Retina (tissue), 1 donor: ENCODE results near the gene SHLD1.
A peak's percentile ranks its signal among the peaks of the same experiment; 100 is the strongest.
"Not testable (repeated sequence)": the region's sequence is repeated elsewhere in the genome, so short reads cannot be mapped to it uniquely, and the experiment has no call there.

ENCODE experiments used
- DNase-seq: peaks from one replicate; pipeline ENCODE4 v3.0.0-alpha.2; 2016

Gene SHLD1

DNA sequence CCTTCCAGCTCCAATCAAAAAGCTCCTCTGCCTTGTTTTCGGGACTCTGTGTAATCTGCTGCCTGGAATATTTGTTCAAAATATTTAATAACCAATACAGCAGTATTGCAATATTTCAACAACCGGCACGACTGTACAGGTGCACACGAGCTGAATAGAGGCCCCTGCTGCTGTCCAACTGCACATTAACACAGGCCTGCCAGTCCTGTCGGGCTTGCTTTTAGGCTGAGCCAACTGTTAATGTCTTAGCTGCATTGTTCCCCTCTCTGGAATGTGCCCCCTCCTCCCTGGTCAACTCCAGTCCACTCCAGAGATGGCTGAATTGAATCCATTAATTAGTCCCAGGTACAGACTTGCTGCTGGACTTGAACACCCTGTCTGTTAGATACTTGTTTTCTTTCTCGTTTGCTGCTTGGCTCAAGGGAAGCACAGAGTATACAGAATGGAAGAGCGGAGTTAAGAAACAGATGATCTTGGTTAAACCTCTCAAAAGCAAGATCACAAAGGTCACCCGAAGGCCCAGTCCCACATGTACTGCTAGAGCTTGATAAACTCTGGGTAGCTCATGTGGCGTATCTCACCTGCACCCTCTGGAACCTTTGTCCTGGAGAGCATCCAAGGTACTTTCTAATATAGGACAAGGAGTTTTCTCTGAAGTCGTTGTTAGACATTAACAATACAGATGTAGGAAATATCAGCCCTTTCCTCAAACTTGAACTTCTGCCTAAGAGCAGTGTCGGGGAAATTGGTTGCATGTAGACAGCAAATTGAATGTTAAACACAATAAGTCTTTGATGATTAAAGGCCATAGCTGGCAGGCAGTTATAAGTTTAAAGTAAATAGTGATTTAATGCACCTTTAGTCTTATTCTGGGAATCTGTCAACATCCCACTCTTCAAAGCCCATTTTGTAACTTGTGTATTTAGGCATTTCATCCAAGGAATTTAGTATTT is 31.9 kb downstream of the SHLD1 start:
- peak; percentile 15 for DNase-seq

DNA sequence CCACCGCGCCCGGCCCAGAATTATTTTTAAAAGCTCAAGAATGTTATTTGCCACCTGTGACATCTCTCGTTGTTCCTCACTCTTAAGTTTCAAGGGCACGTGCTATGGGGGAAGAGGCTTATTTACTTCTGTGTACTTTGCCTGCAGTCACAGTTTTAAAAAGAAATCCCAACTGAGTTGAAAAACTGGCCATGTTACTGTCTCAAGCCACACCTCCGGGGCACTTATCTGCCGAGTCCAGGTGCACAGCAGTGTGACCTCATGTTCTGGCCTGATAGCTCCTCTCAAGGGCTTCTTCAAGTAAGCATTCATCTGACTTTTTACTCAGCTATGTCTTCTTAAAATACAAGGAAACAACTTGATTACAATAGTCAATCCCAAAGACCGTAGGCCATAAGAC is 34.5 kb downstream of the SHLD1 start:
- DNase-seq: no peak

DNA sequence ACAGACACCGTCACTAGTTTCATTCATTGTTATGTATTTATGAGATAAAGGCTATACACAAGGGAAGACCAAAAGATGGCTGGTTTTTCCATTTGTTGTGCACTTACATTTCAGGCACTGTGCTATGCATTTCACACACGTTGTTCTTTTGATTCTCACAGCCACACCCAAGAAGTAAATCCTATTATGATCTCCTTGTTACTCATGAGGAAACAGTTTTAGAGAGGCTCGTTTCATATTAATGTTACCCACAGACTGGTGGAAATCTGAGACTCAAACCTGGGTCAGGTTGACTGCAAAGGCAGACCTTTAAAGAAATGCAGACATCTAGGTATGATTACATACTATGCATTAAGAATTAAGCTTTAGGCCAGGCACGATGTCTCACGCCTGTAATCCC is 34.9 kb downstream of the SHLD1 start:
- no peak for DNase-seq

DNA sequence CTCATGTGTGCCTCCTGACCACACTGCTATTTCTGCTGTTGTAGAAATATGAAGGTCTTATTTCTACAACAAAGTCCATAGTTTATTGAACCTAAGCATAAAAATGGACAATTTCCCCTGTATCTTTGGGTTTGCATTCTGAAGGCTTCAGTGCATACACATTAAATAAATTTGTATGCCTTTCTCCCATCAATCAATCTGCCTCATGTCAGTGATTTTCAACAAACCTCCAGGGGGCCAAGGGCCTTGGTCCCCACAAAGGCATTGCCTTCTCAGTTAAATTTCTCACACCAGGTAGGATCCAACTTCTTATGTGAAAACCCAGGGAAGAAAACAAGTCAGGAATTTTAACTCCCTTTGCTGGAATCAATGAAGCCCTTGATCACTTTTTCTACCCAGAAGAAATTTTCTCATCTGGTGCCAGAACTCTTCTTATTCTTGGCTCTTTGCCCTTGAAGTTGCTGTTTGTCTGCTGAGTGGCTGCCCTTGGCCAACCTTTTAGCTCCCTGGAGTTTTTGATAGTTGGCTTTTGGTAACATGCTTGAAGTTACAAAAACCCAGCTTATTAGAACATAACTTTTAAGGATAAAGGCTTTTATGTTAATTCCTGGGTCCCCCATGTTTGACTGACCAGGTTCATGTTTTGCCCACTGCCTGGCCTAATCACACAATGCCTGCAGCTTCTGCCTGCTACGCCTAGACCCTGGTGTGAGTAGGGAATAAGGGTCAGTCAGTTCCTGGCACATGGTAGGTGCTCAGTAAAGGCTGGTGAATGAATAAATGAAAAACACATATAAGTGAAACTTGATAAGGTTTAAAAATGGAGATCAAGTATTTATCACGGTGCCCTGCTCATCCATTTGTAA is 37.0 kb downstream of the SHLD1 start:
- DNase-seq: peak; percentile 3

DNA sequence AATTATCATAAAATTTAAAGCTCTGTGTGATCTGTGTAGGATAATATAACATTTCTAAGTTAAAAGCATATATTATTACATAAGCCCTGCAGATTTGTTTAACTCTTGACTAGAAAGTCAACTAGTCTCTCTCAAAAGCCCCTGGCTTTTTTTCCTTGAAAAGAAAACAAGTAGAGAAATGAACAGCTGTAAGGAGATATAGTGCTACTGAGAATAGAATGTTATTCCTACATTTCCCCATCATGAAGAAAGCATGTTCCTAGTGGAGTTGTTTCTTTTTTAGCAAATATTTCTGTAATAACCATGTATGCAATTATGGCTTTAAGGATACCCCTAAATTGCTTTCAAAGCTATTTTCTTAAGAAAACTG is 37.6 kb downstream of the SHLD1 start:
- DNase-seq: no peak

DNA sequence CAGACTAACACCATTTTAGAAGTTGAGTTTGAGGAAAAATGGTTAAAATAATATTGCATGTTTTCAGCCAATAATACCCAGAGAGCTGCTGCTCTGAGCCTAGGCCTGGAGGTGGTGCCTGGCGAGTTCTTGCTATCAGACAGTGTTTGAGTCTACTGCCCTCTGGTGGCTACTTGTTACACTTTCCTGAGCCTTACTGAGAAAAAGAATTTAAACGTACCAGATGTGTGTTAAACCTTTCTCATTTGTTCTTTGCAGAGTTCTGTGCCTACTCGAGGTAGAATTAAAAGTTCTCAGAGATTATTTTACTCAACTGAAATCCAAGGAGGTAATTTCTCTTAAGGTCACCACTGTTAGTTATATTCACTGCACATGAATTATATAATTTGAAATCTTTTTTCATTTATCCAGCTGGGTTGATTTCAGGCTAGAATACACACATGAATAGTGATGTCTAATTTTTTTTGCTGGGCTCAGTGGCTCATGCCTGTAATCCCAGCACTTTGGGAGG is 38.2 kb downstream of the SHLD1 start:
- DNase-seq: peak; percentile 65

DNA sequence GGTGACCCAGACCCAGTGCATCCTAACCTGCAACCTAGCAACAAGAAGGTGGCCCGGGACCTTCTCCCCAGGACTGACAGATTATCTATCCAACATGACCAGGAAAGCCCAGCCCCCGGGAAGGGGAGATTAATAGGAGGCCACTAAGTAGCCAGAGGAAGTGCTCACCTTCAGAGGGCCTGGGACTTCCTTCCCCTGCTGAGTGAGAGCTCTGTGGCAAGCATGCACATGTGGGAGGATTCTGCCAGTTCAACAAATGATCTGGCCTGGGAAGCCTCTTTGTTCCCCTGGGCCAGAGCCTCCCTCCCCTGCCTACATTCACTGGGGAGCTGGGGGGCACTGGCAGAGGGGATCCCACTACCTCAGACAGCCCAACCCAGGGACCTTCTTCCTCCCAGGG is 39.6 kb downstream of the SHLD1 start:
- DNase-seq: no peak

DNA sequence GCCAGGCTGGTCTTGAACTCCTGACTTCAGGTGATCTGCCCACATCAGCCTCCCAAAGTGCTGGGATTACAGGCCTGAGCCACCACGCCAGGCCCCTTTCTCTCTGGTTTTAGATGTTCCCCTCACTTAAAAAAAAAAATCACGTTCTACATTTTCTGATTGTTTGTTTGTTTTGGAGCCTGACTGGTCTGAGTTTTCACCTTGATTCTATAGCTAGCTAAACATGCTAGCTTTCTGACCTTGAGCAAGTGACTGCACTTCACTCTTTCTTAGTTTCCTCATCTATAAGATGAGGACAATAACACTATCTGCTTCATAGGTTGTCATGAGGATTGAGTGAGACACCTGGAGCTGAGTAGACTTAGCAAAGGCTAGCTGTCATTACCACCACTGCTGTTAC is 43.7 kb downstream of the SHLD1 start:
- DNase-seq: no peak

DNA sequence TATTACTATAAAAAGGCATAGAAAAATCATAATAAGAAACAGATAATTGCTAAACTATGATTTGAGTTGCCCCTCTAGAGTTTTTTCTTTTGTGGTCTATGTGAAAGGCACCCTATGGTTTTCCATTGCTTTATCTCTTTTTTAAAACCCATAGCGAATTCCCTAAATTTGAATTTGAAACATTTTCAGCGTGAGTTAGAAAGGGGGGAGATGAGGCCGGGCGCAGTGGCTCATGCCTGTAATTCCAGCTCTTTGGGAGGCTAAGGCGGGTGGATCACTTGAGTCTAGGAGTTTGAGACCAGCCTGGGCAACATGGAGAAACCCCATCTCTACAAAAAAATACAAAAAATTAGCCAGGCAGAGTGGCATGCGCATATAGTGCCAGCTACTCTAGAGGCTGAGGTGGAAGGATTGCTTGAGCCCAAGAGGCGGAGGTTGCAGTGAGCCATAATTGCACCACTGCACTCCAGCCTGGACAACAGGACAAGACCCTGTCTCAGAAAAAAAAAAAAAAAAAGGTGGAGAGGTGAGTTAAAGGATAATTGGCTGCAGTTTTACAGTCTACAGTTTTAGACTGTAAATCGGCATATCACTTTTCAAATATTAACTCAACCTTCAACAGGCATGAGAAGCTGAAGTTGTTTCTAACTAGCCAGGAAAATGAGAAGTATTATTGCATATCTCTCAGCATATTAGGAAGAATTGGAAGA is 46.3 kb downstream of the SHLD1 start:
- no peak for DNase-seq

DNA sequence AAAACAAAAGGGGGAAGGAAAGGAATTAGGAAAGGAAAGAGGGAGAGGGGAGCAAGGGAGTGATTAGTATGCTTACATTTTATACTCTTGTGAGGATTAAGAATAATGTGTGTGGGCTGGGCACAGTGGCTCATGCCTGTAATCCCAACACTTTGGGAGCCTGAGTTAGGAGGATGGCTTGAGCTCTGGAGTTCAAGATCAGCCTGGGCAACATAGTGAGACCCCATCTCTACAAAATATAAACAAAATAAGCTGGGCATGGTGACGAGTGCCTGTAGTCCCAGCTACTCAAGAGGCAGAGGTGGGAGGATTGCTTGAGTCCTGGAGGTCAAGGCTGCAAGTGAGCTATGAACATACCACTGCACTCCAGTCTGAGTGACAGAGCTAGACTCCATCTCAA is 47.0 kb downstream of the SHLD1 start:
- DNase-seq: no peak

DNA sequence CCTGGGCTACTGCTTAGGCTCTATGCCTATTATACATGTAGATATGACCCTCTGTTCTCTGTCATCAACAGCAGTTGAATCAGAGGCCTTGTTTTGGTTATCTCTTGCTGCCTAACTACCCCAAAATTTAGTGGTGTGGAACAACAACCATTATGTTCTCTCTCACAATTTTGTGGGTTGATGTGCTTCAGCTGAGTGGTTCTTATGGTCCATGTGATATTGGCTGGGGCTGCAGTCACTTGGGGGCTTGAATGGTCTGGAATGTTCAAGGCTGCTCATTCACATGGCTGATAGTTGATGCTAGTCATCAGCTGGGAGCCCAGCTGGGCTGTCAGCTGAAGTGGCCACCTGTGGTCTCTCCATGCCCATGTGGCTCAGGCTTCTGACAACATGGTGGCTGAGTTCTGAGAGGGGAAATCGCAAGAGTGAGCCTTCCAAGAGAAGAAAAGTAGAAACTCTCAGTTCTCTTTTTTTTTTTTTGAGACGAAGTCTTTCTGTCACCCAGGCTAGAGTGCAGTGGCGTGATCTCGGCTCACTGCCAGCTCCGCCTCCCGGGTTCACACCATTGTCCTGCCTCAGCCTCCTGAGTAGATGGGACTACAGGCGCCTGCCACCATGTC is 47.8 kb downstream of the SHLD1 start:
- no peak for DNase-seq

DNA sequence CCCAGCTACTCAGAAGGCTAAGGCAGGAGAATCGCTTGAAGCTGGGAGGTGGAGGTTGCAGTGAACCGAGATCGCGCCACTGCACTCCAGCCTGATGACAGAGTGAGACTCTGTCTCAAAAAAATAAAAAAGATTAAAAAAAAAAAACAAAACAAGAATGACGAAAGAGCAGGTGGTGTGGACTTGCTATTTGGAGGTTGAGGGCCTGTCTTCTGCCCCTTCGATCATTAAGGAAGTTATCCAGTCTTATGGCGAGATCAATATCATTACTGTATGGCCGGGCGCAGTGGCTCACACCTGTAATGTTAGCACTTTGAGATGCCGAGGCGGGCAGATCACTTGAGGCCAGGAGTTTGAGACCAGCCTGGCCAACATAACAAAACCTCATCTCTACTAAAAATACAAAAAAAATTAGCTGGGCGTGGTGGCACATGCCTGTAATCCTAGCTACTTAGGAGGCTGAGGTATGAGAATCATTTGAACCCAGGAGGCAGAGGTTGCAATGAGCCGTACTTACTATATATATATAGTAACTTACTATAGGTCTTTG is 53.6 kb downstream of the SHLD1 start:
- not testable (repeated sequence) for DNase-seq

DNA sequence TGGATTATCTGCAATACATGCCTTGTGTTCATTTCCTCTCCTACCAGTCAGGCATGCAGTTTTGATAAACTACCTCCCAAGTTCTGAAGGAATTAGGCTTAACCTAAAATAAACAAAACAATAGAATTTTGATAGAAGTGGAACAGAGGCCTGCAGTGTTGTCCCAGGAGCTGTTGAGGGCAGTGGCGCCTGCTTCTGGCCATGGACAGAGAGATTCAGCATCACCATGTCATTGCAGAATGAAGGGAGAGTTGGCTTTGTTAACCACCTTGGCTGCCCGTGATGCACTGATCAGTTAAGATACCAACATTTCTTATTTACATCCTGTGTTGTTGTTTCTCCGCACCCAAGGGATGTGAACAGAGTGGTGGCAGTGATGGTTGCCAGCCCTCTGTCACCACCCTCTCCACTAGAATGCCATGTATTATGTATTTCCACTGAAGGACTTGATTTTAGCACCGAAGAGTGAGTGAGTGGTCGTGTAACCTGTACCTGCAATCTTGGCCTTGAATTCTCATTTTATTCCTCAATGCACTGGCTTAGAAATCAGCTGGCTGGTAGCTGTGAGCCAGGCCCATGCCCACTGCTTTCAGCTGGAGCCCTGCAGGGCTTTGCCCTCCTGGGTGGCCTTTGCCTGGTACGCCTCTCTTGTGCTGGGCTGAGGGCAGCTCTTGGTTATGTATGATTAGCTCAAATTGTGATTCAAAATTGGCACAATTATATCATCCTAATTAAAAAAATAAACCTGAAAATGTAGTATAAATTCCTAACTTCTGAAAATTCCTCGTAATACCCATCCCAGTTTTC is 56.5 kb downstream of the SHLD1 start:
- no peak for DNase-seq

DNA sequence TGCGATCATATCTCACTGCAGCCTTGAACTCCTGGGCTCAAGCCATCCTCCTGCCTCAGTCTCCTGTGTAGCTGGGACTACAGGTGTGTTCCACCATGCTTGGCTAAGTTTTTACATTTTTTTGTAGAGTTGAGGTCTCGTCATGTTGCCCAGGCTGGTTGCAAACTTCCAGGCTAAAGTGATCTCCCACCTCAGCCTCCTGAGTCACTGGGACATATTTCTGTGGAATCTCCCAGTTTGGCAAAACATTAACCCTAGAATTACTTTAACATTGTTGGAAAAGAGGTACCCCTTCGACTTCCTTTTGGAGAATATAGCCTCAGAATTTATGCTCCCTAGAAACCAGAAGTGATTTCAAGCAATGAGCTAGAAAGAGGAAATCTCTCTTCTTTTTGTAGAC is 57.2 kb downstream of the SHLD1 start:
- DNase-seq: no peak

DNA sequence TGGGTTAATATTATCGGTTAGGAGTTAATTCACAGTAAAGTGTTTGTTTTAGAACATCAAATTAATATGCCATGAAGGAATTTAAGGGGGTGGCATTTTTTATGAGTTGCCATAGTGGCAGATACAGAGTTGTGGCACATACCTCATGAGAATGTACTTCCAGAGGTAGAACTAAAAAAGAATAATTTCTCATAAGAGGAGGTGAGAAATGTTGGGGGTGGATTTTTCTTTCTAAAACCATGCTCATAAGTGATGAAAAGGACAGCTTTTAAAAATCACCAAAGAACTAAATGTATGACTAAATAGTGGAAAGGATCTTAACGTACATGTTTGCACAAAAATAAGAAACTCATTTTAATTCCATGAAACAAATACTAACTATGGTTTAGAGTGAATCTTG is 58.7 kb downstream of the SHLD1 start:
- DNase-seq: no peak

DNA sequence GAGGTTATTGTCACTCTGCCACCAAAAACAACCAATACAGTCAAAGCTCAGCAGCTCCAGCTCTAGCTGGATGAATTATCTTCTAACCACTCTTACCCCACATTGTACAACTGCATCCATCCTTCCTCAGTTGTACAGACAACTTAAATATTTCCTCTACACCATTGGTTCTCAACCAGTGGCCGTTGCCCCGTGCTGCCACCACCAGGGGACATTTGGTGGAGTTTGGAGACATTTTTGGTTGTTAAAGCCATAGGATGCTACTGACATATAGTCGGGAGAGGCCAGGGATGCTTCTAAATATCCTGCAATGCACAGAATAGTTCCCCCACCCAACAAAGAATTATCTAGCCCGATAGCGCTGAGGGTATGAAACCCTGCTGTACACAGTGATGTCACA is 59.3 kb downstream of the SHLD1 start:
- DNase-seq: no peak

DNA sequence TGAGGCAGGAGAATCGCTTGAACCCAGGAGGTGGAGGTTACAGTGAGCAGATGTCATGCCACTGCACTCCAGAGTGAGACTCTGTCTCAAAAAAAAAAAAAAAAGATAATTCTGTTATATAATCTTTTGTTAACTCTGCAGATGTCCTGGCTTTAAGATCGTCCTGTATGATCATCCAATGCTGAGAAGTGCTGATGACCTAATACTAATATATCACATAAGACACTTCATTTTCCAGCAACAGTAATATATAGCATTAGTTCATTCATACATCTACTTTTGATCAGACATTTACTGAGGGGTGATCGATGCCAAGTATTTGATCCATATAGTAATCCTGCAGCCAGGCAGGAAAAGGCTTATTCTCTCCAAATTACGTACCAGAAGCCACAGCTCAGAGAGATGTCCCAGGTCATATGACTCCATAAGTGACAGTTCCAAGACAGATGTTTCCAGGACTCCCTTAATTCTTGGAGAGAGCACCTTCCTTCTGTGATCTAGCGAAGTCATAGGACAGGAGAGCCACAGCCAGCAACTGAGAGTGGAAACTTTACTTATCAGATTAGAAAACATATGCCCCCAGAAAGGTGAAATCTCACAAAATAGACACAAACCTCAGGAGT is 60.7 kb downstream of the SHLD1 start:
- no peak for DNase-seq

DNA sequence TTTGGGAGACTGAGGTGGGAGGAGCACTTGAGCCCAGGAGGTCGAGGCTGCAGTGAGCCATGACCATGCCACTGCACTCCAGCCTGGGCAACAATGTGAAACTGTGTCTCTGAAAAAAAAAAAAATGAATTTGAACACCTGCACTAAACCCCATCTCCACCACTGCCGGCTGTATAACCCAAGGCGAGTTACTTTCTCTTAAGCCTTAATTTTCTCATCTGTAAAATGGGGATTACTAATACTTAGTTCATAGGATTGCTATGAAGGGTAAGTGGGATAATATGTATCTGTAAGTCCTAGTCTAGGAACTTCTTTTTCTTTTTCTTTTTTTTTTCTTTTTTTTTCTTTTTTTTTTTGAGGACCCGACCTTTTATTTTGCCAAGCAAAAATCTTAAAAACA is 61.5 kb downstream of the SHLD1 start:
- DNase-seq: no peak

DNA sequence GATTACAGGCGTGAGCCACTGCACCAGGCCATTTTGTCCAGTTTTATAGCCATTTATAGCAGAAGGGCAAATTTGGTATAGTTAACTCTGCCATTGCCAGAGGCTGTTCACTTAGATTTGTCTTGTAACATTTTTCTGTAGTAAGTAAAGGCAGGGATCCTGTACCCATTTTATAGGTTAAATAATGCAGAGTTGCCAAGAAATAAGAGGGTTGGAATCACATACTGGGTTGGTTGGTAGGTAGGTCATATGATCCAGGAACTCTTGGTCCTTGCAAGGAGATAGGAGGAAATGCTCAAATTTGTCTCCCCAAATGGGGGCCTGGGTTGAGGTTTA is 68.1 kb downstream of the SHLD1 start:
- no peak for DNase-seq

DNA sequence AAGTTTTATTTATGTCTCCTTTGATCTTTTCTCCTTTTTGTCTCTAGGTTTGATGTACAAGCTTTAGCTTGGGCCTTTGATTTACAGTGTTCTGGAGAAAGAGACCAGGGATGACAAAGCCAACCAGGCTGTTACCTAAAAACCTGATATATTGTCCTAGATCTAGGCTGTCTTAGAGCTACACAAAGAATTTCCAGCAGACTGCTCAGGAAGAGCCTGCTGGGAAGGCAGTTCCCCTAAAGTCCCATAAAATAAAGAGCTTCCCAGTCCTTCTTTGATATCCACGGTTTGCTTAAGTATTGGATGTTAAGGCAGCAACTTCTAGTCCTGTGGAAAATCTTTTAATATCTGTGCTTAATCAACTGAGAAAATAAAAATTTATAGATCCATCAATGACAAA is 70.5 kb downstream of the SHLD1 start:
- no peak for DNase-seq

DNA sequence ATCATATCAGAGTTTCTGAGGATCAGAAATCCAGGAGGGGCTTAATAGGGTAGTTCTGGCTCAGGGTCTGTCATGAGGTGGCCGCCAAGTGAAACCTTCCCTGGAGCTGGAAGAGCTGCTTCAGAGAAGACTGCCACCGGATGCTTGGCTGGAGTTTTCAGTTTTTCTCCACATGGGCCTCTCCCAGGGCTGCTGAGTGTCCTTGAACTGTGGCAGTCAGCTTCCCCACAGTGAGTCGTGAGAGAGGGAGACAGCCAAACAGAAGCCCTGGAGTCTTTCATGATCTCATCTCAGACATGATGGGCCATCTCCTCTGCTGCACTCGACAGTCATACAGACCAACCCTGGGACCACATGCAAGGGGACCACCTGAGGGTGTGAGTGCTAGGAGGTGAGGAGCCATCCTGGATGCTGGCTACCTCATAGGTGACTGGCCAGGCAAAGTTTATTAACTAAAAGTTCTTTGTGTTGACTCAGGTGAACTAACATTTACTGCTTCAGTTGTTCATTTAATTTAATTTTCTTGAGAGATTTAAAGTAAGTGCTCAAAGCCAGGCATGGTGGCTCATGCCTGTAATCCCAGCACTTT is 71.5 kb downstream of the SHLD1 start:
- DNase-seq: no peak
